Effector CD8-positive, alpha-beta T cell (primary cell): ENCODE measurements around the gene SLC43A3.

ENCODE experiments used
- DNase-seq: peaks from one replicate; lab custom pipeline; 2025; lab: John Stamatoyannopoulos, UW
- total RNA-seq, 4 experiments: gene quantifications; one replicate each; lab custom pipeline; 2026; lab: John Stamatoyannopoulos, UW

Gene SLC43A3
- total RNA-seq, result 6.2 to 55.6 (median 13.0) reads per million in 4 experiments

DNA sequence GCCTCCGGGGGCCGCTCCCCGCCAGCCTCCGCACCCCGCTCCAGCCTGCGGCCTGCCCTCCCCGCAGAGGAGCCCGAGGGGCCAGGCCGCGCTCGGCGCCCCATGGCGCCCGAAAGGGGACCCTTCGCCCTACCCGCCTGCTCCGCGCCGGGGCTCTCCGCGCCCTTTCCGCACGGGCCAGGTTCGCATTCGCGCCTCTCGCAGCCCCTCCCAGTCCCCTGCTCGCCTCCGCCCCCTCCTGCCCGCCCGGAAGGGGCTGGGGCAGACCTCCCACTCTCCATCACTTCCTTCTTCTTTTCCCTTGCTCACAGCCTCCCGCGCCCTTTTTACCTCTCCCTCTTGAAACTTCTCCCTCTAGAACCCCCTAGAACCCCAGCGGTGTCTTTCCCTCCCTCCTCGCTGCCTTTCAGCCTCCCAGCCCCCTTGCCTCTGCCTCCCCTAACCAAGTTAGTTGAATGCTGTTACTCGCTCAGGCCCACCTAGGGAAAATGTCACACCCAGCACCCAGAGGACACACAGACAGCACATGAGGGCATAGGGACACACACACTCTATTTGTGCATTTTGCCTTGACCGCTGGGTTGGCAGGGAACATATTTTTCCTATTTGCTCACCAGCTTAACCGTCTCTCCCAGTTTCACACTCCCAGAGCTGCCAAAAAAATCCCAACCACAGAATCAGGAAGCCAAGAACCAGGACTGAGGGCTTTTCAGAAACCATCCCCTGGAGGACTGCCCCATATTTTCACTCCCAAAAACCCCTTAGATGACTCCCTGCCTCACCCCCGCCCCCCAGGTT lies at the start of gene SLC43A3:
SLC43A3 (minus strand) TSS at position 193 of the 798 bp plus-strand sequence. CDS start 949 bp downstream, outside the sequence.
- peak; percentile 36 for DNase-seq

DNA sequence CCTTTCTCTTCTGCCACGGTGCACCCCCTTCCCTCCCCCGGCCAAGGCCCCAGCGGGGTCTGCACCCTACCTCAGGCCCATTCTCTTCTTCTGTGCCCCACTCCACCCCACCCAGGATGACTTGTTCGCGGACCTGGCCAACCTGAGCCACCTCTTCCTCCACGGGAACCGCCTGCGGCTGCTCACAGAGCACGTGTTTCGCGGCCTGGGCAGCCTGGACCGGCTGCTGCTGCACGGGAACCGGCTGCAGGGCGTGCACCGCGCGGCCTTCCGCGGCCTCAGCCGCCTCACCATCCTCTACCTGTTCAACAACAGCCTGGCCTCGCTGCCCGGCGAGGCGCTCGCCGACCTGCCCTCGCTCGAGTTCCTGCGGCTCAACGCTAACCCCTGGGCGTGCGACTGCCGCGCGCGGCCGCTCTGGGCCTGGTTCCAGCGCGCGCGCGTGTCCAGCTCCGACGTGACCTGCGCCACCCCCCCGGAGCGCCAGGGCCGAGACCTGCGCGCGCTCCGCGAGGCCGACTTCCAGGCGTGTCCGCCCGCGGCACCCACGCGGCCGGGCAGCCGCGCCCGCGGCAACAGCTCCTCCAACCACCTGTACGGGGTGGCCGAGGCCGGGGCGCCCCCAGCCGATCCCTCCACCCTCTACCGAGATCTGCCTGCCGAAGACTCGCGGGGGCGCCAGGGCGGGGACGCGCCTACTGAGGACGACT lies 49.3 kb upstream of the SLC43A3 start:
- peak; percentile 15 for DNase-seq

DNA sequence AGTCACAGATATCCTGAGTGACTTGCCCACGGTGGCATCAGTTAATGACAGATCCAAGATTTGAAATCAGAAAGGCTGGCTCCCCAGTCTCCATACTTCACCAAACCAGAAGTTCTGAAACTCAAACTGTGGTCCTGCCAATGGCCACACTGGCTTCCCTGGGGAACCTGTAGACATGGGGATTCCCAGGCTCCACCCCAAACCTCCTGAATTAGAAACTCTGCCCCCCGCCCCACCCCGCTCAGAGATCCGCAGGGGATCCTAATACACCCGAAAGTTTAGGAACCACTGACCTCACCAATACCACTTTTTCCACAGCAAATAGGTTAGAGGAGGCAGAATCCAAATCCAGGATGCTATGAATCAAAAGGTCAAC lies 48.7 kb upstream of the SLC43A3 start:
- DNase-seq, result no peak

GRCh38 chr11:57475191-57475590 lies 48.3 kb upstream of the SLC43A3 start:
- no peak for DNase-seq

GRCh38 chr11:57474803-57475115 lies 47.8 kb upstream of the SLC43A3 start:
- DNase-seq, result no peak

GRCh38 chr11:57474017-57474802 lies 47.3 kb upstream of the SLC43A3 start:
- DNase-seq, result no peak

GRCh38 chr11:57473285-57473841 lies 46.4 kb upstream of the SLC43A3 start:
- DNase-seq, result no peak

GRCh38 chr11:57471496-57471895 lies 44.6 kb upstream of the SLC43A3 start:
- DNase-seq, result no peak

GRCh38 chr11:57469268-57469667 lies 42.3 kb upstream of the SLC43A3 start:
- no peak for DNase-seq

DNA sequence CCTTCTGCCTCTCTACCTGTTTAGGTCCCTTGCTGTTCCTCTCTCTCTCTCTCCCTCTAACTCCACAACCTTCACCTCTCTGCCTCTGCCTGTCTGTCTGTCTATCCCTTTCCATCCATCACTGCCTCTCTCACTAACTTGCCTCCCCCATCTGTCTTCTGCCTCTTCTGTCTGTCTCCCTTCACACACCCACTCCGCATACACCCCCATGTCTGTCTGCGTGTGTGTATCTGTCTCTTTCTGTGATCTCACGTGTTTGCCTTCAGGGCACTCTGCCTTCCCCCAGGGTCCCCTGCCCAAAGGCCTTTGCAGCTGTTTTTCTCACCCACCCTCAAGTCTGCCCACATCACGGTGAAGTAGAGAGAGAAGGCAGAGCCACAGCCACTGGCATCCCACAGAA lies 41.4 kb upstream of the SLC43A3 start:
- DNase-seq, result no peak

DNA sequence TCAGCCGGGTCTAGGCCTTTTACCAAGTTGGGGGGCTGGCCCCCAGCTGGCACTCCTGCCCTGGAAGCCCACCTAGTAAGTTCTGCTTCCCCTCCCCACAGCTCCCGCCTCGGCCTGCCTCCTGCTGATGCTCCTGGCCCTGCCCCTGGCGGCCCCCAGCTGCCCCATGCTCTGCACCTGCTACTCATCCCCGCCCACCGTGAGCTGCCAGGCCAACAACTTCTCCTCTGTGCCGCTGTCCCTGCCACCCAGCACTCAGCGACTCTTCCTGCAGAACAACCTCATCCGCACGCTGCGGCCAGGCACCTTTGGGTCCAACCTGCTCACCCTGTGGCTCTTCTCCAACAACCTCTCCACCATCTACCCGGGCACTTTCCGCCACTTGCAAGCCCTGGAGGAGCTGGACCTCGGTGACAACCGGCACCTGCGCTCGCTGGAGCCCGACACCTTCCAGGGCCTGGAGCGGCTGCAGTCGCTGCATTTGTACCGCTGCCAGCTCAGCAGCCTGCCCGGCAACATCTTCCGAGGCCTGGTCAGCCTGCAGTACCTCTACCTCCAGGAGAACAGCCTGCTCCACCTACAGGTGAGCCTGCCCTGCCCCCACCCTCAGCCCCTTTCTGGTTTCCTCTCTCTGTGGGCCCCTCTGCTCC lies 40.7 kb upstream of the SLC43A3 start:
- no peak for DNase-seq

DNA sequence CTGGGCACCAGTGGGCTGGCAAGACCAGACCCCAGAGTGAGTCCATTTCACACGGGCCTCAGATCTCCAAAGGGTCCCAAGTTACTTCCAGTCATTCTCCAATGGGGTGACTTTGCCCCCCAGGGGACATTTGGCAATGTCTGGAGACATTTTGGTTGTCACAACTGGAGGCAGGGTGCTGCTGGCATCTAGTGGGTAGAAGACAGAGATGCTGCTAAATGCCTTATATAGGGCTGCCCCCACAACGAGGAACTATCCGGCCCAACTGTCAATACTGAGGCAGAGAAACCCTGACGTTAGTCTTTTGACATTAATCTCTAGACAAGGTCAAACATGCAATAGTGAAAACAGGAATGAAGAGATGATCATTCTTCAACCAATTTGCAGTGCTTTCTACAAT lies 39.8 kb upstream of the SLC43A3 start:
- no peak for DNase-seq

DNA sequence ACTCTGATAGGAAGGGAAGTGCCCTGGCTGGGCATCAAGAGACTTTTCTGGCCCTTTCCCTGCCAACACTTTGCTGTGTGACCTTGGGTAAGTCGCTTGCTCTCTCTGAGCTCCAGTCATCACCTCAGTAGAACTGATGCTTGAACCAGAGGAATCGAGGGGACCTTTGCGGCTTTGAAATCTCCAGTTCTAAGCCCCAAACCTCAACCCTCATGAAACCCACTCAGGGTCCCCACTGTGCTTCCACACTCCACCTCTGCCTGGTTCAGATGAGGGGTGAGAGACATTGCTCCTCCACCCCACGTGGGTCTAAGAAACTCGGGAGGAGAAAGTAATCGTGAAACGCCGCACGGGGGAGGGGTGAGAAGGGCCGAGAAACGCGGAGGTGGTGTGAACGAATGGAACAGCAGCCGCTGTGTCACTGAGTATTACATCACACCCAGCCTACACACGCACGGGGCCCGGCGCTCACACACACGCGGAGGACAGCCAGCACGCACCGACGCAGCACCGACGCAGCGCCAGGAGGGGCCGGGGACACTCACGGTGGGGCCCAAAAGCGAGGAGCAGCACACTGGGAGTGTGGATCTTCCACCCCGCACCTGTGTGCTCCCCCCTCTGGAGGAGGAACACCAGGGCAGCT lies 37.7 kb upstream of the SLC43A3 start:
- DNase-seq, result no peak

GRCh38 chr11:57463671-57464538 lies 37.0 kb upstream of the SLC43A3 start:
- no peak for DNase-seq

- DNase-seq, result no peak
These were observed 35.7 kb upstream of the SLC43A3 start for GRCh38 chr11:57462597-57462996.

DNA sequence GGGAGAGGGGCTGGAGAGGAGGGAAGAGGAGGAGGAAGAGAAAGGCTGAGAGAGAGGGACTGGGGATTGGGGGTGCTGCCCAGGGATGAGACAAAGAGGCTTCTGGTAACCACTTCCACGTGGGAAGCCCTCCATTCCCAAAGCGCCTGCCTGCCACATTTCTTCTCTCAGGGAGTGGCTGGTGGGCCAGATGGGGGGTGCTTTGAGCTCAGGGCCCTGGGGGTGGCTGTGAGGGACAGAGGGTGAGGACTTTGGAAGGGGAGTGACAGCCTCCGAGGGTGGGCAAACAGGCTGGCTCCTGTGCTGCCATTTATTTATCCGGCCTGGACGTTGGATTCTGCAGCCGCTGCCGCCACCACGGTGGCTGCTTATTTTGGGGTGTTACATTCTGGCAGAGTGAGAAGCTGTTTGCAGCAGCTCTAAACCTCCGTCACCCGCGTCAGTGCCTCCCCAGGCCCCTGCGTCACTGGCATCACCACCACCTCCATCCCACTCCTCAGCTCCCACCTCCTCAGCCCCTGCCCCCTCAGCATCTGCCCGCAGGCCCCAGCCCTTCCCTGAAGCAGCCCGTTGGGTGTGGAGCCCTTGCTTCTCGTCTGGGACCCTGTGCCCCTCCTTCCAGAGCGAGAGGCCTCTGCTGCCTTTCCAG lies 35.0 kb upstream of the SLC43A3 start:
- no peak for DNase-seq

GRCh38 chr11:57460758-57461749 lies 34.1 kb upstream of the SLC43A3 start:
- DNase-seq, result no peak

DNA sequence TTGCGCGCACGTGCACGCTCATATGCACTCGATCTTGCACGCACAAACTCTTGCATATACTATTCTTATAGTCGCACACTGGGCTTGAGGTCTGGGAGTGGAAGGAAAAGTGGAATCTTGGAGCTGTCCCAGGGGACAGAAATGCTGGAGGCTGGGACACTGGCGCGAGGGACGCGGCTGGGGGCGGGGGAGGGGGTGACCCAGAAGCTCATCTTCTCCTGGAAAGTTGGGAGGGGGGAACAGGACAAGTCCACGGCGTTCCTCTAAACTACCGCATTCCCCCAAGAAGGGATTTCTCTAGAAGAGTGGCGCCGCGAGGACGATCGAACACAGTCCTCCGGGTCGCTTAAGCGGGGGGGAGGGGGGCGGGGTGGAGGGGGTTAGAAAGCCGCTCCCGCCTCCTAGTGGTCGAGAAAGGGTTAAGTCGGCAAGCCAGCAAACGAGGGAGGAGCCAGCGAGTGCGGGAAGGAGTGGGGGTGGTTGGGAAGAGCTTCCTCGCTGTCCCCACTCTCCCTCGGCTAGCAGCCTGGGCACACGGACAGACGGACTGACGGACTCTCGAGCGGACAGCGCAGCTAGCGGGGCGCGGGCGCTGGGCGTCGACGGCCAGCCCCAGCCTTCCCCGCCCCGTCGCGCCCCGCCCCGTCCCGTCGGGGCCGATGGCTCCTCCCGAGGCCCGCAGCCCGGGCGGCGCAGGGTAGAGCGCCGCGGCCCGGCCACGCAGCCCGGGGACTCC lies 33.3 kb upstream of the SLC43A3 start, which contains the start of gene RTN4RL2:
RTN4RL2 (plus strand) TSS at position 507 of the 736 bp plus-strand sequence. CDS start 338 bp downstream, outside the sequence.
- DNase-seq, result no peak
